NCI-H82 (cell line): ENCODE measurements around the gene KRT36.

Experiments
- DNase-seq: peaks from one replicate; lab custom pipeline; 2025; lab: John Stamatoyannopoulos, UW

KRT36 gene

DNA sequence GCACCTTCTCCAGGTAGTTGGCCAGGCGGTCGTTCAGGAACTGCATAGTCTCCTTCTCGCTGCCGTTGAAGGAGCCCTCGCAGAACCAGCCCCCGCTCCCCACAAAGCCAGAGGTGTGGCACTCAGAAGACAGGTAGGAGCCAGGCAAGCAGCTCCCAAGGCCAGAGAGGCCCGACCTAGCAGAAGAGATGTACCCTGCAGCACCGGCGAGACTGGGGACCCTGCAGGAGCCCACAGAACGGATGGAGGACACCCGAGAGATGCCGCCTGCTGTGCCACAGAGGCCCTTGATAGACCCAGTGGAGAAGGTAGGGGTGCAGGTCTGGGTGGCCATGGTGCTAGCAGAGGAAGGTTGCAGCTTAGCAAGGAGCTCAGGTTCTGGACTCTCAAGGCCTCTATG, at the start of gene KRT36:
TSS of gene KRT36 (minus strand) at position 380 of the 400 bp plus-strand sequence. CDS start at position 334, 46 bp downstream.
- no peak for DNase-seq

- no peak for DNase-seq
Observed at GRCh38 chr17:41539071-41539492, 49.4 kb upstream of the KRT36 start.

DNA sequence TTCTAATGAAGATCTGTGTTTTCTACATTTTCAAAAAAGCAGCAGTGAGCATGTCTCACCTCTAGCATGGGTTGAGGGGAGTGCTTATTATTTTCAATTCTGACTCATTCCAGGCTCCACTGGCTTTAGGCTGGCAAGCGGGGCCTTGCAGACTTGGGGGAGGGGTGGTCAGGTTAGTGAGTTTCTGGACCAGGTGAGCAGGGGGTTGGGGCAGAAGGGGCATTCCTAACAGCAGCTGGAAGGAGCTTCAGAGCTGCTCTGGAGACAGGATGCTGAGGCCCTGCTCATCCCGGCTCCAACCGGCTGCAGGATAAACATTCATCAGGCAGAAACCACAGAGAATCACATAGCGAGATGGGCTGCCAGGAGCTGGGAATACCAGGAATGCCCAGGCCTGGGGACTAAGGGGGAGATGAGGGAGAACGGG, 48.9 kb upstream of the KRT36 start:
- no peak for DNase-seq

DNA sequence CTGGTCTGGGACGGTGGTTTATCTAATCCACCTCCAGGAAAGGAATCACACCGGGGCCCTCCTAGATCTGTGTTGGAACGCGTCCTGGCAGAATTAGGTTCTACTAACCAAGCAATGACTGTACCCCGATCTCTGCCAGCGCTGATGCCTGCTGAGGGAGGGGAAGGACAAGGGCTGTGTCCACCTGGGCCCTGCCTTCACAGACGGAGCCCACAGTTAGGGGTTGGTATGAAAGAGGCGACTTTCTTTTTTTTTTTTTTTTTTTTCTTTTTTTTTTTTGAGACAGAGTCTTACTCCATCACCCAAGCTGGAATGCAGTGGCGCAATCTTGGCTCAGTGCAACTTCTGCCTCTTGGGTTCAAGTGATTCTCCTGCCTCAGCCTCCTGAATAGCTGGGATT, 48.3 kb upstream of the KRT36 start:
- DNase-seq, result no peak

DNA sequence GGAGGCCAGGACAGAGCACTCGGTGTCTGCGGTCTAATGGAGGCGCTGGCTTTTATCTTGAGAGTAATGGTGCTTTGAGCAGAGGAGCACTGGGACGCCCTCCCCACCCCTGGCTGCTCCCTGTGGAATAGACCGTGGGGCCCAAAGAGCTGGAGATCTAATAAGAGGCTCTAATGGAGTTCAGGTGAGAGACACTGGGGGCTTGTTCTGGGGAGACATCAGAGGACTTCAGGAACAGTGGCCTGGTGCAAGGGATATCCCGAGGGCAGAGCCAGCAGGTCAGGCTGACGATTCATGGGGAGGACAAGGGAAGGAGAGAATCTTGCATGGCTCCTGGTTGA, 47.9 kb upstream of the KRT36 start:
- no peak for DNase-seq

DNA sequence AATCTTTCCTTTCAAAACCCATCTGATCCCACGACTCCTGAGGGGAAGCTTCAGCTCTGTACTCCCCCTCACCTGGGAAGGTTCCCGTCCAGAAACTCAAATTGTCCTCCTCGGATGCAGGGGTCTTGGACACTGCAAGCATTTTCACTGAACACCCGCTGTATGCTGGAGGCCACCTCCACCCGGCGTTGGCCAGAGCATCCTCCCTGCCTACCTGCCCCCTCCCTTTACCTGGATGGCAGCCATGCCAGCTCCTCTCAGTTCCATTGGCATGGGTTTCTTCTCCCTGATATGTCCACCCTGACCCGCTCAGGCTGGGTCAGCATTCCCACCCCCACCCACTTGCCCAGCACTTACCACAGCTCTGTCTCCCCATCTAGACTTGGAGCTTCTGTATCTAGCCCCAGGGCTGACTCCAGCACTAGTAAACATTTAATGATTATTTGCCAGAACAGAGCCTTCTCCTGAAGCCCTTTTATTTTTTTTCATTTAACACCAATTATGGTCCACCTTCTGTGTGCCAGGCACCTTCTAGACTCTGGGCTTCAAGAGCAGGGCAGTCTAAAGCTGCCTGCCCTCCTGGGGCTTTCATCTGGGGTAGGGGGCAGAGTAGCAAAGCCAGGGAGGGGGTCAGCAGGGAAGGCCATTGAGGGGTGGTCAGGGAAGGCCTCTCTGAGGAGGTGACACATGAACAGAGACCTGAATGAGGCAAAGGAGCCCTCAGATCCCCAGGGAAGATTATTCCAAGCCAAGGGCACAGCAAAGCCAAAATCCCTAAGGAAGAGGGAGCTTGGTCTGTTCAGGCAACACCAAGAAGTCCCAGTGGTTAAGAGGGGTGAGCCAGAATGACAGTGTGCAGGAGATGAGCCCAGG, 47.3 kb upstream of the KRT36 start:
- DNase-seq, result no peak

DNA sequence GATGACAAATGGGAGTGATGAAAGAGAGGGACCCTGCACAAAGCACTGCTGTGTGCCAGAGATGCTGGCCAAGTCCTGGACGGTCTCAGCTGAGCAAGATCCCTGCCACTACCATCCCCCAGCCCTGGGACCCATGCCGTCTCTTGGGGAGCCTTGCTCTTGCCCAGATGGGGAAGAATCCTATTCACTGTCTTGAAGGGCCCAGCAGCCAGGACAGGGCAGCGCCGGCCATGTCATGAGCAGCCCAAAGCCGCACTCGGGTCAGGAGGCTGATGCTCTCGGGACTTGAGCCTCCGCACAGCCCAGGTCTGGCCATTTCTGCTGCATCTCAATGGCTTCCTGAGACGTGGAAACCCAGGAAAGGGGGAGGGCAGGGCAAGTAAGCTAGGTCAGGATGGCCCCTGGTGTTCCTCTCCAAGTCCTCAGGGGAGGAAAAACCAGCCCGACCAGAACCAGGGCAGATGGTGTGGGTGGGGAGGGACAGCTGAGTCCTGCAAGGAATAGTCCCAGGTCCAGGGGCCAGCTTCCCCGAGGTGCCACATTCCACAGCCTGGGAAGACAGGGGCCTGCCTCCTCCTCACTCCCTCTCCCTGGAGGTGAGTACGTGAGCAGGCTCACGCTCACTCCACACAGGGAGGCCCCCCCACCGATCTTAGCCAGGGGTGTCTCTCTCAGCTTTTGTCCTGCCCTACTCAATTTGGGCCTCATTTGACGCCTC, 46.2 kb upstream of the KRT36 start:
- no peak for DNase-seq

DNA sequence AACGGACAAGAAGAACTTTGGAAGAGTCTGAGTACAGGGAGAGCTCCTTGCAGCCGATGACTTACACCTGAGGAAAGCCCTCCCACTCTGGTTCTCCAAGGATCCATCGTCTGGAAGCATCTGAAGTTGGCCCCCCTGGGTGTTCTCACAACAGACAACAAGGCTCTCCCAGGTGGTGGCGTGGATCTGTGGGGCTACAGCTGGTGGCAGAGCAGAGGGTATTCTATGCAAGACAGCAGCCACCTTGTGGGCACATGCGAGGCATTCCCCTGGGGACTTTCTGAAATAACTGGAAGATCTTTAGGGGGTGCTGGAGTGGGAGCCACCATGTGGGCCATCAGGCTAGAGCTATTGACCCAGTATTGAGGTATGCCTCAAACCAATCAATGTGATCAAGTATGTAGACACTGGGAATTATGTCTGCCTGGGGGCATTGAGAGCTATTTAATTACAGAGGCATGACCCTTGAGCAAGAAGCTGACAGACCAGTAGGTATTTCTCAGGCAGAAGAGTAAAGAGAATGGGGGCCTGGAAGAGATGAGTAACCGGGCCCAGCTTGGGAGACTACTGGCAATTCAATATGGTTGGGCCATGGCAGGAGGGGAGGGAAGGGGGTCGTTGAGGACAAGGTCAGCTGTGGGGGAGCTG, 45.3 kb upstream of the KRT36 start:
- DNase-seq, result no peak

DNA sequence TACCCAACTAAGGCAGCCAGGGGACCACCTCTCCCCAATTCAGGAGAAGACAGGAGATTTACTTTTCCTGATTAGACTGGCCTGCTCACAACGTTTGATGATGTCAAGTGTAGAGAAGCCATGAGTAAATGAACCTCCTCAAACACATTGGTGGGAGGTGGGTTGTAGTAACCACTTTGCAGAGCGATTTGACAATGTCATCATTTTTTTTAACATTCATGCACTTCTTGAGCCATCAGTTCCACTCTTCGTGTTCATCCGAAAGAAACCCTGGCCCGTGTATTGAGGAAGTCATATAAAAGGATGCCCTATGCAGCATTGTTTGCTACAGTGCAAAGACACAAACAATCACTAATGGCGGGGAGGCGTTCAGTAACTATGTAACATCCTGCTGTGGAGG, 43.9 kb upstream of the KRT36 start:
- DNase-seq, result no peak

- DNase-seq, result no peak
Observed at GRCh38 chr17:41532947-41533570, 43.3 kb upstream of the KRT36 start.

DNA sequence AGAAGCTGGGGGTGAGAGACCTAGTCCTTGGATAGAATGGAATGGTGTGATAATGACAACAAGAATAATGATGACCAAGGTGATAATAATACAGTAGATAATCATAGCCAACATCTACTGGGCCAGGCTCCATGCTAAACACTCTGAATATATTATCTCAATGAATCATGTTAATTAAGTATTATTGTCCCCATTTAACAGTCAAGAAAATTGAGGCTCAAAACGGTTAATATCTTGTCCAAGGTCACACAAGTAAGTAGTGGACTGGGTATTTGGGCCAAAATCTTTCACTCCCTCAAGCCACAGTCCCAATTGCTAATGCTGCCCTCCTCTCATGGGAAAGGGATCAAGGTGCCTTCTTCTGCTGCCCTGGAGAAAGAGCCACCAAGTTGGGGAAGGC, 42.3 kb upstream of the KRT36 start:
- DNase-seq, result no peak

GRCh38 chr17:41530062-41531048, 40.6 kb upstream of the KRT36 start:
- no peak for DNase-seq

DNA sequence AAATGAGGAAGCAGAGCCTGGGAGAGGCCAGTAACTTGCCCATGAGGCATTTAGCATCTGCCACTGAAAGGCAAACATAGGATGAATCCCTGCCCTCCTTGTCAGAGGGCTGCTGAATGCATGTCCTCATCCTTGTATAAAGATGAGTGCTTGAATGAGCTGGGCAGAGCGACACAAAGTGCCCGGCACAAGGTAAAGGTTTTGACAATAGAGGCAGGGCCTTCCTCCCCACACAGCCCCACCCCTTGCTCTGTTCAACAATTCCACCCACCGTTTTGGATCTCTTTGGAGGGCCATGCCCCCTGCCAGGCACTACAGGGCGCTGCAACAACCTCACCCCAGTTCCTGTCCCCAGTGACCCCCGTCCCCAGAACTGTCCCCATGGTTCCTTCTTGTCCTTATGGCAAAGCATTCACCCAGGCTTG, 39.8 kb upstream of the KRT36 start:
- DNase-seq, result no peak

DNA sequence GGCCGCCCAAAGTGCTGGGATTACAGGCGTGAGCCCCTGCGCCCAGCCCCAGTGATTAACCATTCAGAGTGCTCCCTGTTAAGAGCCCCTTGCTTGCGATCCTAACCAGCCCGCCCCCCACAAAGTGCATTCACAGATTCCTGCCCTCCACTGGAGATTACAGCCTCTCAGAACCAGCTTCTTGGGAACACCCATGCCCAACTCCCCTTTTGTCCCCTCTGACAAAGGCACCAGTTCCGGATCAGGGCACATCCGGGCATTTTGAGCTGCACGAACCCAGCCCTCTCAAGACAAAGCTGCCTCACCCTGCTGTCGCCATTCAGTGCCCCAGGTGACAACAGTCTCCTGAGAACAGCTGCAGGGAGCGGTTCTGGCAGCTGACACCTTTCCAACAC, 39.2 kb upstream of the KRT36 start:
- DNase-seq, result no peak

DNA sequence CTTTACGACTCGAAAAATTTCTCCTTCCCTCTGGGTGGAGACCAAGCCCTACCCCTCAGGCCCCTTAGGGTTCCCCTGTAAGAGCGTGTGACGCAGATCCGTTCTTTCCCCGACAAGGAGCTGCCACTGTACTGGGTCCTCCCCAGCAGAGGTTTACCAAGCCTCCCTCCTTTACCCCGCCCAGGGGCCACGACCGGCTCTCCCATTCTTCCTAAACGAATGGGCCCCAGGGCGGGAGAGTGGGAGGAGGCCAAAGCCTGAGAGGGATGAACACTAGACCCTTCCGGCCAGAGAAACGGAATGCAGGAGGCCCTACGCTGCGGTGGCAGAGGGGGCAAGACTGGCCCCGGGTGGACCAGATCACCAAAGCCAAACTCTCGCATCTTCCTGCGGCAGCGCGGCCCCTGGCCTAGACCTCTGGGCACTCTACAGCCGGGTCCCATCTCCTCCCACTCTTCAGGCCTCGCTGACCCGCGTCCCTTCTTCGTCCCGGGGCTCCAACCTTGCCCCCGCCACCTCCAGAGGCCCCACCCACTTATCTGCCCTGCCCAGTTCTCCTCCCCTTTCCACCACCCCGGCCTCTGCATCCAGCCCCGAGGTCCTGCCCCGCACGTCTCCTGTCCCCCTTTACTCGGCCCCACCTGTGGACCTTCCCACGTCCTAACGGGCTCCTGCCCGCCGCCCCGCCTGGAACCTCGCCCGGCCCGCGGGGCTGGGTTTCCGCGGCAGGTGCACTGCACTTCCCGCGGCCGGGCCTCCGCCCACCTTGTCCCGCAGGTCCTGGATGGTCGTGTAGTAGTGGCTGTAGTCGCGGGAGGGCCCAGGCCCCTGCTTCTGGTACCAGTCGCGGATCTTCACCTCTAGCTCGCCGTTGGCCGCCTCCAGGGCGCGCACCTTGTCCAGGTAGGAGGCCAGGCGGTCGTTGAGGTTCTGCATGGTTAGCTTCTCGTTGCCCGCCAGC, 37.6 kb upstream of the KRT36 start:
- DNase-seq, result no peak

DNA sequence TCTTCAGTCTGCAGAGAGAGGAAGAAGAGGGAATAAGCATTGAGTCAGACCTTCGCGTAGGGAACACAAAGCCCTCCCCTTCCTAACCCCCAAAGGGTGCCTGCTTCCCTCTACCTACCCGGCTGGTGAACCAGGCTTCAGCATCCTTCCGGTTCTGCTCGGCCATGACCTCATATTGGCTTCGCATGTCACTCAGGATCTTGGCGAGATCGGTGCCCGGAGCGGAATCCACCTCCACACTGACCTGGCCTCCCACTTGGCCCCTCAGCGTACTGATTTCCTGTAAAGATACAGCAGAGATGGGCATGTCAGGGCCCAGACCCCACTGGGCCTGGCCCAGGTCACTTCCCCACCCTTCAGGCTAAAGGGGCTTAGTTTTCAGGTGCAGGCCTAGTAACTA, 34.6 kb upstream of the KRT36 start:
- no peak for DNase-seq

- peak; percentile 10 for DNase-seq
Observed at GRCh38 chr17:41523787-41524186, 34.1 kb upstream of the KRT36 start.

GRCh38 chr17:41523225-41523593, 33.5 kb upstream of the KRT36 start:
- no peak for DNase-seq

- DNase-seq, result no peak
Observed at GRCh38 chr17:41522301-41523224, 32.9 kb upstream of the KRT36 start.
